ENCODE results near the gene TNNI3.

DNA sequence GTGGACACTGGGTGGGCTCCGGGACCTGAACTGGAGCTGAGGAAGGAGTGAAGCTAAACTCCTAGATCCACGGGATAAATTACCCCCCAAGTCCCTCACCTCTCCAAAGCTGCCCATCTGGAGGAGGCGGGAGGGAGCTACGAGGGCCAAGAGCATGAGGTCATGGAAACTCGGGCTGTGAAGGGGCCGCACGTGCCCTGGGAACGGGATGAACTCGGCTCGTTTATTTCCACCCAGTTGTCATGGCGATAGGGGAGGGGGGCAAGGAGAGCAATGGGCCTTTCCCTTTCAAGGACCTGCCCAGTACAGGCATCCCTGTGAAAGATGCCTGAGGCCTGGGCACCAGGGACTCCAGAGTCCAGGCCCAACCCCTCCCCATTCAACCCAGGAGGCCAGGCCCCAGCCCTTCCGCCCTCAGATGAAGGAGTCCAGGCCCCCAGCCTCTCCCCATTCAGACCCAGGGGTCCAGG, 43.9 kb downstream of the TNNI3 start:
- TF ChIP-seq, protein P1, sequence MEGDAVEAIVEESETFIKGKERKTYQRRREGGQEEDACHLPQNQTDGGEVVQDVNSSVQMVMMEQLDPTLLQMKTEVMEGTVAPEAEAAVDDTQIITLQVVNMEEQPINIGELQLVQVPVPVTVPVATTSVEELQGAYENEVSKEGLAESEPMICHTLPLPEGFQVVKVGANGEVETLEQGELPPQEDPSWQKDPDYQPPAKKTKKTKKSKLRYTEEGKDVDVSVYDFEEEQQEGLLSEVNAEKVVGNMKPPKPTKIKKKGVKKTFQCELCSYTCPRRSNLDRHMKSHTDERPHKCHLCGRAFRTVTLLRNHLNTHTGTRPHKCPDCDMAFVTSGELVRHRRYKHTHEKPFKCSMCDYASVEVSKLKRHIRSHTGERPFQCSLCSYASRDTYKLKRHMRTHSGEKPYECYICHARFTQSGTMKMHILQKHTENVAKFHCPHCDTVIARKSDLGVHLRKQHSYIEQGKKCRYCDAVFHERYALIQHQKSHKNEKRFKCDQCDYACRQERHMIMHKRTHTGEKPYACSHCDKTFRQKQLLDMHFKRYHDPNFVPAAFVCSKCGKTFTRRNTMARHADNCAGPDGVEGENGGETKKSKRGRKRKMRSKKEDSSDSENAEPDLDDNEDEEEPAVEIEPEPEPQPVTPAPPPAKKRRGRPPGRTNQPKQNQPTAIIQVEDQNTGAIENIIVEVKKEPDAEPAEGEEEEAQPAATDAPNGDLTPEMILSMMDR (conservative IDR thresholded peaks at IDR 0.05), result no peak
- no peak for TF ChIP-seq EZH2 (IDR thresholded peaks at IDR 0.05; ENCODE audit: low read depth)

Measured in PC-9 (cell line).